ENCODE measurements around the gene MBD6.

DNA sequence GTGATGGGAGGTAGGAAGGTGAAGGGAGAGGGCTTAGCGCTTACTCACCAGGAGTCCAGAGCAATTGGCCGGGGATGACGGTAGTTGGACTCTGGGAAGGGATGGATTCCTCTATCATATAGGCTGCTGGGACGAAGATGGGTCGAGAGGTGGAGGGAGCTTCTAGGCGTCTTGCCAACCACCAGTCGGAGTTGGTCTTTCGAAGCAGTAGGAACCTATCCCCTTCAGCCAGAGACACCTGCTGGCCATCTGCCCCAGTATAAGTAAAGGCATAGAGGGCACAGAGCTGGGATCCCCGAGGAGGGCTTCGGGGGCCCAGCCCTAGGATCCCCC is 43.6 kb upstream of the MBD6 start:
- TF ChIP-seq, protein P1, sequence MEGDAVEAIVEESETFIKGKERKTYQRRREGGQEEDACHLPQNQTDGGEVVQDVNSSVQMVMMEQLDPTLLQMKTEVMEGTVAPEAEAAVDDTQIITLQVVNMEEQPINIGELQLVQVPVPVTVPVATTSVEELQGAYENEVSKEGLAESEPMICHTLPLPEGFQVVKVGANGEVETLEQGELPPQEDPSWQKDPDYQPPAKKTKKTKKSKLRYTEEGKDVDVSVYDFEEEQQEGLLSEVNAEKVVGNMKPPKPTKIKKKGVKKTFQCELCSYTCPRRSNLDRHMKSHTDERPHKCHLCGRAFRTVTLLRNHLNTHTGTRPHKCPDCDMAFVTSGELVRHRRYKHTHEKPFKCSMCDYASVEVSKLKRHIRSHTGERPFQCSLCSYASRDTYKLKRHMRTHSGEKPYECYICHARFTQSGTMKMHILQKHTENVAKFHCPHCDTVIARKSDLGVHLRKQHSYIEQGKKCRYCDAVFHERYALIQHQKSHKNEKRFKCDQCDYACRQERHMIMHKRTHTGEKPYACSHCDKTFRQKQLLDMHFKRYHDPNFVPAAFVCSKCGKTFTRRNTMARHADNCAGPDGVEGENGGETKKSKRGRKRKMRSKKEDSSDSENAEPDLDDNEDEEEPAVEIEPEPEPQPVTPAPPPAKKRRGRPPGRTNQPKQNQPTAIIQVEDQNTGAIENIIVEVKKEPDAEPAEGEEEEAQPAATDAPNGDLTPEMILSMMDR (IDR thresholded peaks at IDR 0.05), result no peak
- TF ChIP-seq POLR2A (IDR thresholded peaks at IDR 0.05), result no peak

Measured in uterus (tissue), 2 donors.